Measurements from ENCODE around the gene TBC1D20. TPM values are rescaled to one million over a fixed set of nuclear protein-coding genes. Genes with fewer than 3 reads are reported as not detected.

Gene TBC1D20
- total and polyA plus RNA-seq, 2 of the 4 experiments (the other 2 are of a cell fraction), result 39.1 to 42.8 TPM

DNA sequence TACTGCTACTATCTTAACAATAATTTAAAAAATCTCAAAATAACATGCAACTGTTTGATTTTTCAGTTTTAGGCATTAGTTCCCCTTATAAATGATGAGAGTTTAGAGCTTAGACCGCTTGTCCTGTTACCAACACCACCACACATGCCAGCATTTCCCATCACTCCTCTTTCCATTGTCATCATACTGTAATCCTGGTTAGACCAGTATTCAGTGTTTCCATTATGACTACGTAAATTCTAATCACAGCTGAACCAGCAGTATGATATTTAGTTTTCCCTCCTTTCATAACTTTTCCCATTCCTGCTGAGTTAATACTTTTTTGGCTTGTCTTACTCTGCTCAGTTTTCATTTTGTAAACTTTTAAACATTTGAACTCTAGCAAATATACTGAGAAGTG is 12.2 kb upstream of the TBC1D20 start:
- no peak overlapping the region for H3K56ac ChIP-seq (ENCODE audit: extremely low read depth, insufficient read depth, low read length)
- WGBS, 2 experiments (ENCODE audit: extremely low coverage in 2 of 2, insufficient read length in 1 of 2), result no CpG with 5 or more reads among the region's 2 CpGs
- H3K14ac ChIP-seq (replicated peaks; ENCODE audit: low read depth, low read length), result no peak overlapping the region
- no peak overlapping the region for H2BK15ac ChIP-seq (ENCODE audit: low read depth, low read length)
- H3K4me2 ChIP-seq (ENCODE audit: low read depth, low read length), result no peak overlapping the region
- peaks cover 11% of the 10 kb centered on the region for H3K36me3 ChIP-seq (ENCODE audit: control insufficient read depth, insufficient read depth, low read length)
- TF ChIP-seq MAFK (IDR thresholded peaks at IDR 0.05; ENCODE audit: low read depth, low read length) (no peak), RFX5 (IDR thresholded peaks at IDR 0.05; ENCODE audit: low read depth, low read length) (no peak), BHLHE40 (IDR thresholded peaks at IDR 0.05; ENCODE audit: low read depth, low read length) (no peak), POLR2A (IDR thresholded peaks at IDR 0.05; ENCODE audit: low read depth, low read length) (no peak), FOS (IDR thresholded peaks at IDR 0.05; ENCODE audit: low read depth, low read length) (no peak), NFE2L2 (IDR thresholded peaks at IDR 0.05; ENCODE audit: low read depth, low read length) (no peak), CEBPB (IDR thresholded peaks at IDR 0.05; ENCODE audit: low read depth, low read length) (no peak), CHD1 (IDR thresholded peaks at IDR 0.05; ENCODE audit: low read depth, low read length) (no peak), RAD21 (IDR thresholded peaks at IDR 0.05; ENCODE audit: low read length) (no peak), SMC3 (IDR thresholded peaks at IDR 0.05; ENCODE audit: low read depth, low read length) (no peak), RCOR1 (IDR thresholded peaks at IDR 0.05; ENCODE audit: insufficient replicate concordance, low read length) (no peak), MXI1 (IDR thresholded peaks at IDR 0.05; ENCODE audit: borderline replicate concordance, low read depth, low read length) (no peak)
- TF ChIP-seq, protein P1, sequence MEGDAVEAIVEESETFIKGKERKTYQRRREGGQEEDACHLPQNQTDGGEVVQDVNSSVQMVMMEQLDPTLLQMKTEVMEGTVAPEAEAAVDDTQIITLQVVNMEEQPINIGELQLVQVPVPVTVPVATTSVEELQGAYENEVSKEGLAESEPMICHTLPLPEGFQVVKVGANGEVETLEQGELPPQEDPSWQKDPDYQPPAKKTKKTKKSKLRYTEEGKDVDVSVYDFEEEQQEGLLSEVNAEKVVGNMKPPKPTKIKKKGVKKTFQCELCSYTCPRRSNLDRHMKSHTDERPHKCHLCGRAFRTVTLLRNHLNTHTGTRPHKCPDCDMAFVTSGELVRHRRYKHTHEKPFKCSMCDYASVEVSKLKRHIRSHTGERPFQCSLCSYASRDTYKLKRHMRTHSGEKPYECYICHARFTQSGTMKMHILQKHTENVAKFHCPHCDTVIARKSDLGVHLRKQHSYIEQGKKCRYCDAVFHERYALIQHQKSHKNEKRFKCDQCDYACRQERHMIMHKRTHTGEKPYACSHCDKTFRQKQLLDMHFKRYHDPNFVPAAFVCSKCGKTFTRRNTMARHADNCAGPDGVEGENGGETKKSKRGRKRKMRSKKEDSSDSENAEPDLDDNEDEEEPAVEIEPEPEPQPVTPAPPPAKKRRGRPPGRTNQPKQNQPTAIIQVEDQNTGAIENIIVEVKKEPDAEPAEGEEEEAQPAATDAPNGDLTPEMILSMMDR (conservative IDR thresholded peaks at IDR 0.05; ENCODE audit: low read depth, low read length), result no peak
- TF ChIP-seq, protein P2, sequence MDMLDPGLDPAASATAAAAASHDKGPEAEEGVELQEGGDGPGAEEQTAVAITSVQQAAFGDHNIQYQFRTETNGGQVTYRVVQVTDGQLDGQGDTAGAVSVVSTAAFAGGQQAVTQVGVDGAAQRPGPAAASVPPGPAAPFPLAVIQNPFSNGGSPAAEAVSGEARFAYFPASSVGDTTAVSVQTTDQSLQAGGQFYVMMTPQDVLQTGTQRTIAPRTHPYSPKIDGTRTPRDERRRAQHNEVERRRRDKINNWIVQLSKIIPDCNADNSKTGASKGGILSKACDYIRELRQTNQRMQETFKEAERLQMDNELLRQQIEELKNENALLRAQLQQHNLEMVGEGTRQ (IDR thresholded peaks at IDR 0.05; ENCODE audit: low read depth, low read length), result no peak
- ATAC-seq (ENCODE audit: low read depth) (peak; percentile 18; the same call in 1 of the 2 replicates), DNase-seq (peak; percentile 29)
- CTCF ChIA-PET, result no interaction called here
- H2AK9ac ChIP-seq (replicated peaks; ENCODE audit: low read depth, low read length, poor library complexity), result no peak overlapping the region
- H4K8ac ChIP-seq (ENCODE audit: low read depth in 2 of 2, low read length in 2 of 2), result no peak overlapping the region
- H3K4ac ChIP-seq (ENCODE audit: low read depth, low read length), result no peak overlapping the region
- H4K5ac ChIP-seq (ENCODE audit: low read depth, low read length), result no peak overlapping the region
- no peak overlapping the region for H3K27ac ChIP-seq (ENCODE audit: insufficient read depth, low read length)
- H3K27me3 ChIP-seq (ENCODE audit: control insufficient read depth, insufficient read depth, low read length), result no peaks in the 10 kb centered on the region
- intact Hi-C loops (cut with micrococcal nuclease) (no loop called here), dilution Hi-C loops (cut with HindIII; ENCODE audit: low sequenced_read_pairs, unreplicated experiment) (no loop called here), in situ Hi-C loops (cut with MboI; ENCODE audit: low sequenced_read_pairs) (no loop called here)
- no TSS peak for BruUV-seq (replicated peaks)
- no peak overlapping the region for H2BK20ac ChIP-seq (ENCODE audit: low read depth, low read length)
- POLR2A ChIA-PET (ENCODE audit: unreplicated experiment), result no interaction called here
- H2BK5ac ChIP-seq (ENCODE audit: low read depth, low read length, poor library complexity, severe bottlenecking), result no peak overlapping the region
- no peak overlapping the region for H3K18ac ChIP-seq (ENCODE audit: low read depth, low read length)
- H3K9ac ChIP-seq (ENCODE audit: low read depth, low read length), result no peak overlapping the region
- no peak overlapping the region for H4K91ac ChIP-seq (ENCODE audit: insufficient read depth, low read depth, low read length)
- H2BK120ac ChIP-seq (ENCODE audit: low read depth, low read length), result no peak overlapping the region
- H3K4me1 ChIP-seq (ENCODE audit: control insufficient read depth, insufficient read depth, low read length), result peaks cover 10% of the 10 kb centered on the region
- H2AK5ac ChIP-seq (ENCODE audit: low read depth, low read length), result no peak overlapping the region
- no peak overlapping the region for H3K4me3 ChIP-seq (ENCODE audit: insufficient read depth, low read depth, low read length)
- peaks cover 9% of the 10 kb centered on the region for H4K20me1 ChIP-seq (ENCODE audit: insufficient read depth, low read length)
- H3K9me1 ChIP-seq (ENCODE audit: insufficient read depth, low read length), result peaks cover 18% of the 10 kb centered on the region
- no peak overlapping the region for H3K23ac ChIP-seq (ENCODE audit: low read depth, low read length)
- no peaks in the 10 kb centered on the region for H3K9me3 ChIP-seq (ENCODE audit: control insufficient read depth, insufficient read depth, low read length)
- no peak overlapping the region for H2AFZ ChIP-seq (replicated peaks; ENCODE audit: low read length, poor library complexity)
- peaks cover 0 to 22% of the 10 kb centered on the region in 2 experiments; a peak in 2 of 4 replicates for H3K79me1 ChIP-seq (ENCODE audit: low read depth in 1 of 2, low read length in 2 of 2)

Data from IMR-90 (cell line).